Endothelial cell of umbilical vein (primary cell): ENCODE results near the gene MGLL. TPM values are rescaled to one million over a fixed set of nuclear protein-coding genes. Genes with fewer than 3 reads are reported as not detected.

Experiments
- BruUV-seq: library from RNA; stranded (reverse); fragments of 400-500 nt; replicated peaks from 2 replicates; lab custom pipeline; 2021; lab: Mats Ljungman, UMichigan
- CTCF ChIA-PET: fragments of 300-600, 350-600 bp; sonication (Branson Sonifier 250); formaldehyde crosslinking; loops from one replicate; lab custom pipeline; 2021; ENCODE audit warnings: antibody characterized with exemption, inconsistent platforms; lab: Charles Lee
- POLR2A ChIA-PET: fragments of 300-600, 350-600 bp; sonication (Branson Sonifier 250); formaldehyde crosslinking; loops from one replicate; lab custom pipeline; 2021; ENCODE audit warnings: antibody characterized with exemption, inconsistent platforms; lab: Charles Lee
- DNase-seq: peaks from one replicate; pipeline ENCODE4 v3.0.0-alpha.2; 2011; ENCODE audit warnings: low read depth, low spot score
- FAIRE-seq: peaks from 2 replicates; lab custom pipeline; 2011; peaks lifted over from hg19 to GRCh38; lab: Jason Lieb, UNC
- H2AFZ ChIP-seq: 2 replicates; pipeline ENCODE4 v1.6.0; 2012; ENCODE audit warnings: low read depth, low read length, control low read depth, inconsistent platforms
- H3K27ac ChIP-seq: 2 replicates; pipeline ENCODE4 v1.5.1; 2011; ENCODE audit warnings: low read depth, mild to moderate bottlenecking, control low read depth, low read length, moderate library complexity; ENCODE audit not compliant: insufficient read depth
- H3K27me3 ChIP-seq, 2 experiments: 2 replicates each; pipeline versions ENCODE4 v1.6.0 to v1.6.1; 2011; ENCODE audit warnings: low read length in 2 of 2, mixed read lengths in 1 of 2; ENCODE audit not compliant: control insufficient read depth in 2 of 2, insufficient read depth in 2 of 2
- H3K36me3 ChIP-seq, 2 experiments: 2 replicates in 1 of 2; 3 replicates in 1 of 2; pipeline ENCODE4 v1.5.1; 2011; ENCODE audit warnings: low read length in 2 of 2, mild to moderate bottlenecking in 1 of 2, moderate library complexity in 1 of 2; ENCODE audit not compliant: control insufficient read depth in 2 of 2, insufficient read depth in 2 of 2; ENCODE audit errors: extremely low read depth in 1 of 2
- H3K4me1 ChIP-seq: 3 replicates; pipeline ENCODE4 v1.5.1; 2011; ENCODE audit warnings: mild to moderate bottlenecking, low read length; ENCODE audit not compliant: control insufficient read depth, insufficient read depth; ENCODE audit errors: extremely low read depth
- H3K4me2 ChIP-seq: 2 replicates; pipeline ENCODE4 v1.6.1; 2011; ENCODE audit warnings: low read length, control low read depth, mixed read lengths; ENCODE audit not compliant: insufficient read depth
- H3K4me3 ChIP-seq, 3 experiments: fragments of 200-600 bp in 1 of 3; sonication (generic), shearing (Covaris generic) in 1 of 3; replicated peaks in 1 of 3; 2 replicates each; pipeline ENCODE4 v1.5.1; 2011 to 2016; ENCODE audit warnings: control low read depth in 3 of 3, low read length in 3 of 3, mild to moderate bottlenecking in 2 of 3, inconsistent platforms in 1 of 3, low read depth in 1 of 3, moderate library complexity in 1 of 3; ENCODE audit not compliant: insufficient read depth in 1 of 3
- H3K79me2 ChIP-seq: 2 replicates; pipeline ENCODE4 v1.6.0; 2012; ENCODE audit warnings: low read length, inconsistent platforms; ENCODE audit not compliant: control insufficient read depth, insufficient read depth
- H3K9ac ChIP-seq: replicated peaks from 2 replicates; pipeline ENCODE3; 2011; ENCODE audit warnings: low read length, control low read depth; ENCODE audit not compliant: insufficient read depth; ENCODE audit errors: extremely low read depth
- H3K9me1 ChIP-seq: replicated peaks from 3 replicates; pipeline ENCODE4 v1.6.0; 2011; ENCODE audit warnings: mild to moderate bottlenecking, low read length; ENCODE audit not compliant: control insufficient read depth, insufficient read depth; ENCODE audit errors: extremely low read depth
- H3K9me3 ChIP-seq: replicated peaks from 2 replicates; pipeline ENCODE4 v1.5.1; 2012; ENCODE audit warnings: low read length, inconsistent platforms; ENCODE audit not compliant: control insufficient read depth, insufficient read depth
- H4K20me1 ChIP-seq: replicated peaks from 2 replicates; pipeline ENCODE3; 2011; ENCODE audit warnings: mild to moderate bottlenecking, low read length; ENCODE audit not compliant: control insufficient read depth, insufficient read depth; ENCODE audit errors: extremely low read depth
- CTCF ChIP-seq, 2 donors: IDR thresholded peaks; 1 replicate in 1 of 2; 2 replicates in 1 of 2; pipeline ENCODE4 v1.5.1; 2011; ENCODE audit warnings: low read length in 2 of 2, mild to moderate bottlenecking in 2 of 2, moderate library complexity in 2 of 2, control low read depth in 1 of 2, inconsistent platforms in 1 of 2, low read depth in 1 of 2; ENCODE audit not compliant: insufficient read depth in 1 of 2; ENCODE audit errors: extremely low read depth in 1 of 2
- EZH2 ChIP-seq: IDR thresholded peaks from 2 replicates; pipeline ENCODE4 v1.6.1; 2012; ENCODE audit warnings: borderline replicate concordance, low read depth, mild to moderate bottlenecking, moderate library complexity, low read length, inconsistent platforms; ENCODE audit not compliant: severe bottlenecking
- FOS ChIP-seq: IDR thresholded peaks from 2 replicates; pipeline ENCODE4 v1.6.1; 2011; ENCODE audit warnings: mild to moderate bottlenecking, low read length, moderate library complexity, borderline replicate concordance; ENCODE audit not compliant: insufficient read depth
- GATA2 ChIP-seq: IDR thresholded peaks from 2 replicates; pipeline ENCODE4 v1.7.0; 2011; ENCODE audit warnings: low read depth, mild to moderate bottlenecking, moderate library complexity, mixed read lengths, low read length; ENCODE audit not compliant: insufficient read length, insufficient read depth
- JUN ChIP-seq: IDR thresholded peaks from 2 replicates; pipeline ENCODE4 v1.6.1; 2011; ENCODE audit warnings: borderline replicate concordance, low read depth; ENCODE audit not compliant: insufficient read length, insufficient read depth
- MAX ChIP-seq: IDR thresholded peaks from 2 replicates; pipeline ENCODE4 v1.6.1; 2011; ENCODE audit not compliant: insufficient read depth, insufficient read length
- MYC ChIP-seq: IDR thresholded peaks from one replicate; pipeline ENCODE4 v1.6.1; 2011; ENCODE audit warnings: mild to moderate bottlenecking, low read depth, low read length
- POLR2A ChIP-seq: IDR thresholded peaks from 2 replicates; pipeline ENCODE4 v1.6.1; 2012; ENCODE audit warnings: low read depth, mild to moderate bottlenecking, control low read depth, low read length
- POLR2AphosphoS5 ChIP-seq: IDR thresholded peaks from 2 replicates; pipeline ENCODE4 v1.6.1; 2012; ENCODE audit warnings: low read depth, mild to moderate bottlenecking, control low read depth, low read length, moderate library complexity; ENCODE audit not compliant: insufficient read depth
- dilution Hi-C: fragments of 300-500 bp; cut with MboI; formaldehyde crosslinking; loops from one replicate; pipeline ENCODE4 v1.15.0; 2019; ENCODE audit warnings: low sequenced_read_pairs; ENCODE audit not compliant: extremely low pct_ligation_motif_present
- intact Hi-C: fragments of 100-400 bp; cut with micrococcal nuclease; formaldehyde crosslinking; loops from one replicate; pipeline ENCODE4 v1.10.0; 2022
- polyA plus RNA-seq, 4 experiments: library from polyadenylated mRNA; depleted of rRNA in 3 of 4; stranded (reverse) in 3 of 4; unstranded in 1 of 4; fragments of >200 nt; gene quantifications; 2 replicates each; pipeline versions ENCODE4 v1.2.1 to v1.2.3, GENCODE V29; 2011 to 2012; ENCODE audit warnings: missing spikeins in 1 of 4
- total RNA-seq: library from RNA; stranded (reverse); gene quantifications from 2 replicates; pipeline ENCODE4 v1.2.3, GENCODE V29; 2021

Gene MGLL
- total and polyA plus RNA-seq, 2 donors (not counting 3 experiments of a cell fraction or from before 2014, with no cell fraction given) = 30.7 to 60.2 TPM

- dilution Hi-C loops (no loop called here), intact Hi-C loops (no loop called here)
- H4K20me1 ChIP-seq = no peaks in the 10 kb centered on the region
- no peaks in the 10 kb centered on the region for H3K9me3 ChIP-seq
- no peak for DNase-seq
- H3K36me3 ChIP-seq = no peaks in the 10 kb centered on the region
- no peak overlapping the region for H3K4me3 ChIP-seq
- no peak overlapping the region for H3K4me2 ChIP-seq
- CTCF ChIA-PET = interaction anchor here (1.3 to 1.6 kb wide), 2 partner anchors 8 to 92 kb away, joined by 3 to 5 read pairs; no protein-coding TSS in a partner anchor
- peaks cover 10% of the 10 kb centered on the region for H3K79me2 ChIP-seq
- peaks cover 11% of the 10 kb centered on the region for H3K4me1 ChIP-seq
- no TSS peak for BruUV-seq
- no peak overlapping the region for H3K9ac ChIP-seq
- TF ChIP-seq EZH2 (no peak), GATA2 (no peak), POLR2AphosphoS5 (no peak), POLR2A (no peak), JUN (no peak), MAX (no peak), MYC (no peak), CTCF (IDR thresholded peaks at IDR 0.05; ENCODE audit: extremely low read depth in 1 of 2, insufficient read depth in 1 of 2, low read depth in 1 of 2, low read length in 2 of 2) (no peak), FOS (no peak)
- POLR2A ChIA-PET = interaction anchor here (0.7 kb wide), 1 partner anchor 83 kb away, joined by 5 read pairs; no protein-coding TSS in a partner anchor
- H3K27ac ChIP-seq = no peak overlapping the region
- H2AFZ ChIP-seq = no peak overlapping the region
- H3K27me3 ChIP-seq = no peaks in the 10 kb centered on the region
- FAIRE-seq = no peak
- H3K9me1 ChIP-seq = no peaks in the 10 kb centered on the region
These were observed 39.1 kb downstream of the MGLL start for GRCh38 chr3:127783166-127783565.
